GM04504 (cell line): ENCODE data around the gene ARHGAP15.

Experiments used
- DNase-seq: peaks from one replicate; pipeline ENCODE4 v3.0.0-alpha.2; 2012; ENCODE audit warnings: low read depth

Gene ARHGAP15

DNA sequence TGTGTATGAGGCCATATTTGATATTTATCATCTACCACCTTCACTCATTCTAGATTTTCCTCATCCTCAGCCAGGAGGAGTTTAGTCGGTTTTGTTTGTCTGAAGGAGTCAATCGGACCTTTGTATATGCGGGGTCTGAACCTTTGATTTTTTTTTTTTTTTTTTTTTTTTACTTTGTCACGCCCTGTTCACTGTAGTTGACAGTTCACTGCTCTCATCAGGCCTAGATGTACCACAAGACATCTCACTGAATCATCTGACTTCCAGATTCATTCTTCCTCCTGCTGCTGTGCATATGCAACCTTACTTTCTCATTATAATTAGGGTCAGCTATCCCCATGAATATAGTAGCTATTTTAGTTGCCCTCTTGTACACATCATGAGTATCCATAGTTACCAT is 133.2 kb downstream of the ARHGAP15 start:
- no peak for DNase-seq

DNA sequence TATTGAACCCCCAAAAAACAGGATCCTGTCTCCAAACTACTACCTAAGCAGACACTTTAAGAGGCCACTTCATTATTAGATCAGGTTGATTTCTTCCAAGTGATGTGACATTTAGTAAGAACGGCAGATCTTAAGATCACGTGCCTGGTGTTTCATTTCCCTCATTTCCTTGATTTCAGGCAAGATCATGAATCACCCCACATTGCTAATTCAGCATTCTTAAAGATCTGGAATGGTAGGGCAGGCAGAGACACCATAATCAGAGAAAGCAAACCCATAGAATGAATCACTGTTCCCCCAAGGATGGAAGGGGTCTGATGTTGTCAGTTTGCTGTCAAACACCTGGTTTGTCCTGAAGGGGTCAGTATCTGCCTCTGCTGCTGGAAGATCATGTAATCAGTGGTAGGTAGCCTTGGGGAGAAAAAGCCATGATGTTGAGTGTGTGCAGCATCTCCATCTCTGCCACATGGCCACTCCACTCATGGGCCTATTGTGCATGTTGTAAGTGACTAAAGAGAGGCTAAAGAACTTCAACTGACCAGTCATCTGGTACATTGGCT is 133.9 kb downstream of the ARHGAP15 start:
- DNase-seq, result no peak

DNA sequence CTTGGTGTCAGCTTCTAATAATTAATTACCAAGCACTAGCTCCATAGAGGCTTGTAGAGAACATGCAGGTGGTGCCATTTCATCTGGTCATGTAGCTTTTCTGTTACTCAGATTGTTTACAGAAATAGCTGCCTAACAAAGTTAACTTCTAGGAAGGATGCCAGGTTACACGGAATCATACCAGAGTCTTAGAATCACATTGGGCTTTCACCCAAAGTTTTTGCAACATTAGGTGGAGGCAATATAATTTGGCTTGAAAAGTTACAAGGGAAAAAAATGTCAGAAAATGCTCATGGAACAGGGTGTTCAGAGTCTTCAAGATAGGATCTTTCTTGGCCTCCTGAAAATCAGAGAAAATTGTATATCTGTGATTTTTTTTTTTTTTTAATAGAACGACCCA is 135.6 kb downstream of the ARHGAP15 start:
- peak; percentile 78 for DNase-seq

DNA sequence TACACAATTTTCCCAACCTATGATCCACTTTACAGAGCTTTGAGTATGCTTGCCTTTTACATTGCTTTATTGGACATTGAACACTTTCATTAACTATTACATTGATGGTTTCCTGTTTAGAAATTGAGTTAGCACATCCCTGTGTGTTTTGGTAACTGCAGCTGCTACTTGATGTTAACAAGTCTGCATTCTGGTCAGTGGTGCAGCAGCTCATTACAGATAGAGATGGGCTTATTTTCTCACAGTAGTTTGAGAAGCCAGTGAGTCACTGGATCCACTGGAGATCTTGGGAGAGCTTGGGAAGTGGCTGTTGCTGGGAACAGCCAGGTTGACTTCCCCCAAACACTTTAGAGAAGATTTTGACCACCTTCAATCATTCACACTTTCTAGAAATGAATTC is 150.5 kb downstream of the ARHGAP15 start:
- no peak for DNase-seq

DNA sequence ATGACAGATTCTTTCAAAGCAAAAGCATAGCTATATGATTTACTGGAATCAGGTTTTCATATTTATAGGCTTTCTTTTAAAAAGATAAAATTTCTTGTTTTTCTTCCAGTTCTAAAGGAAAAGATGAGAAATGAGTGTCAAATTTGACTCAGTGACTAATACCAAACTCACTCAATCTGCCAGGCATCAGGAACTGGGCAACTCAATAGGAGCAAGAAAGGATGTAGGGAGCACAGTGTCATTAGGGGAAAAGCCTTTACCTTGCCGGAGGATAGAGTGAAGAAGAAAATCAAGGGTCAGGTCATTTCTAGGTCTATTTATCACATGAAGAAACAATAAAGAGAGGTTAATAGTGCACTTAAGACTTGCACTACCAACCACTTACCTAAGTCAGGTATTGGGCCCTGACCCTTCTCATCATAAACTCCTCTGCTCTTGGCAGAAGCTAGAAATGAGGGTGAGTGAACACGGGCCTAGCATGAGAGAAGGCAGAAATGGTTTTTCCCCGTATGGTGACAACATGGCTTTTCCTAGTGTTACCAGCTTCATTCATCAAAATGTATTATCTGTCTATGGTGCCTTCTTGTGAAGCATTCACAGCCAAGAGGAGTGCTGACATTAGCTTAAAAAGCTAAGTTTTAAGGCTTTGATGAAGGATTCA is 151.0 kb downstream of the ARHGAP15 start:
- no peak for DNase-seq

DNA sequence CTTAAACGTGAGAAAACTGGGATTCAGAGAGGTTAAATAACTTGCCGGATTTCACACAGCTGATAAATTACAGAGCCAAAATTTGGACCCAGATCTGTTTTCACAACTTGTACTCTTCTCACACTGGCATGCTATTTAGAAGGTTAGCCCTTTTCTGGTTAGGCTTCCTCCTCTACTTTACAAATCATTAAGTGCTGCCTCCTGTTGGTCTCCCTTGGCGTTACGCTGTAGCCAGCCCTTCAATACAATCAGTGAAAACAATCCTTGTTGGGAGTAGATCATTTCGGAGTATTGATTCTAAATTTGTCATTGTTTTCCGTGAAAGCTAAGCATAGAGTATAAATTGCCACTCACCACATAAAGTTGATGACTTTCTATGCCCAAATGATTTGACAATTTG is 153.5 kb downstream of the ARHGAP15 start:
- no peak for DNase-seq

DNA sequence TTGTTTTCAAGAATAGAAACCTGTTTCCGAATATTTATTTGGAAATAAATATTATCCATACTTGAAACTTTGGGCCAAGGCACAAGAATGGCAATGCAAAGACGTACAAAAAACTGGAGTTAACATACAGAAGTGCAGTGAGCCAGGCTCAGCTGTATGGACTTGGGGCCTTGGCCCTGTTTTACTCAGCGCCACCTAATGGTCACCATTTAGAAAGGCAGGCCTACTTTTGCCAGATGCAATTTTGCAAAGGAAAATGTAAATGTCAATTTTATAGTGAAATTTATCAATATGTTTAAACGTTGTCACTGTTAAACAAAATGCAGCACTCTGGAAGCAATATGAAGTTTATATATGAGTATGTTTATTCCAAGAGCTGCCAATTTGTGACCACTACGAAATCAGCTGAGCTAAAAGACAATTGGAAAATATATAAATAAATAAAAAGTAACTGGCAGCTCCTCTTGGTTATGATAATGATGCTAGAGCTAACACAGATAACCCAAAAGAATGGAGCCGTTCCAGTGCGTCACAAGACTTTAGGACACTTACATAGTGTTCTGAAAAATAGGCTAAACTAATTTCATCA is 155.0 kb downstream of the ARHGAP15 start:
- no peak for DNase-seq

DNA sequence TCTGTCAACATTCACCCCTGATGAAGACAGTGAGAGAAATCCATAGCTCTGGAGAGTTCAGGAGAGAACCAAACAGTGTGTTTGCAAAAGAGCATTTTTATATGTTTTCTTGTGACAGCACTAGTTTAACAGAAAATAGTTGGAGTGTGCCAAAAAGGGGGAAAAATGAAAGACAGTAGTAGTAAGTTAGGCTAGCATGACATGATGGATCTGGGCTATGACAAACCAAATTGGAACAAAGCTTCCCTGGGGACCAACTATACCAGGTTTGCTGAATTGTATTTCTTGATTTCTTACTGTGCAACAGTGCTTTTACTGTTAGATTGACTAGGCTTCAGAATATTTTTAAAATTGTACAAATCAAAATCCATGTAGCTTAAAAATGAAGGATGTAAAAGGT is 159.8 kb downstream of the ARHGAP15 start:
- DNase-seq, result no peak

DNA sequence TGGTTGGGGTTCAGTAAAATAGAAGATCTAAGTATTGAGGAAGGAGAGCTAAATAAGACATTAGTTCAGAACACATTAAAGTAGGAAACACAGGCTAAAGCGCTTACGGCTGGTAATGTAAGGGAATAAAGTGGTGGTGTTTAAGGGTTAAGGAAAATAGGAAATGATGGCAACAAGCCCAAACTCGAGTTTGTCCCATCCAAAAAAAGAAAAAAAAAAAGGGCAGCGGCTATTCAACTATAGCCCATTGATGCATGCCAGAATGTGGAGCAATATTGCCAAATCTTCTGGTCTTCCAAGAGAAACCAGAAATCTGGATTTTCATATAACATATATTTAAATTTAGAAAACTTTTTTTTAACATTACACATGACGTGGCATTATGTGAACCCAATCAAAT is 161.0 kb downstream of the ARHGAP15 start:
- DNase-seq, result no peak

DNA sequence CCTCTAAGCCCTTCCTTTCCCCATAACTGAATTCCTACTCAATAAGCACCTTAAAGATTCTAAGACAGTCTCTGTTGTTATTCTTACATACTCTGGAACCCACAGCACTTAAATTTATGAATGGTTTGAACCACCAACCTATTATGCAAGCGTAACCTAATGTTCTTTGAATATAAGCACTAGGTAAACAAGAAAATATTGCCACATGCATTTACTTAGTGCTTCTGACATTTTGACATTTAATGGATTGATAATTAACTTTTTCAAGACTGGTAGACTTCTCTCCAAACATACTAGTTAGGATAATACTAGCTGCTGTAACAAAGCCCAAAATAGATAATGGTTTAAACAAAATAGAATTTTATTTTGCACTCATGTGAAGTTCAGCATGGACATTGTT is 164.8 kb downstream of the ARHGAP15 start:
- DNase-seq, result no peak

DNA sequence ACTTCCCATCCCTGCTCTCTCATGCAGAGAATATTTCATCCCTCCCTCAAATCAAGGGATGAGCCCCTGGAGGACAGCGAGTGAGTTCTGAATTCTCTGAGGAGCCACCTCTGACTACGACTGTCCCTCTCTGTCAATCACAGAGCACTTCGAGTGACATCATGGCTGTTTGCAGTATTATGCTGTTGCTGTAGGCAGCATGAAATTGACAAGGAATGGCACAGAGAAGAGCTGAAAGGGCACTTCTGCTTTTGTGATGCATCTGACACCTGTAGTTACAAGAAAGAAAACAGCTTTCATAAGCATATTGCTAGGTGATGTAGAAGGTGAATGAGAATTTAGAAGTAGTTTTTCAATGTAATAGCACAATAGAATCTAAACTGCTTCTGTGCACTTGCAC is 166.9 kb downstream of the ARHGAP15 start:
- DNase-seq, result no peak

DNA sequence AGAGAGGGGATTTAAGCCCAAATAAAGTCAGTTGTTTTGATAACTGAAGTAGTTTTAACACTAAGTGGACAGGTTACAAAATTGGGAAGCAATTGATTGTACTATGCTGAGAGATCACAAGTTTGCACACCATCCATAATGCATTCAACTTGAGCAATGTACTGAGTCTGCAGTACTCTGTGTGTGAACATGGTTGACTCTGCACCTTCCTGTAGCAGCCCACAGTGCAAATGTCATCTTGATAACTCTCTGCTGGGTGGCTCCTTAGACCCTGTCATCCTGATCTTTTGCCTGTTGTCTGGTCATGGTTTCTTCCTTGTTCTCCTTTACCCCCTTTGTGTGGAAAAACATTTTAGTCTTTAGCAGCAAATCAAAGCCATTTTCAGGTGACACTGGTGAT is 168.0 kb downstream of the ARHGAP15 start:
- DNase-seq, result no peak

DNA sequence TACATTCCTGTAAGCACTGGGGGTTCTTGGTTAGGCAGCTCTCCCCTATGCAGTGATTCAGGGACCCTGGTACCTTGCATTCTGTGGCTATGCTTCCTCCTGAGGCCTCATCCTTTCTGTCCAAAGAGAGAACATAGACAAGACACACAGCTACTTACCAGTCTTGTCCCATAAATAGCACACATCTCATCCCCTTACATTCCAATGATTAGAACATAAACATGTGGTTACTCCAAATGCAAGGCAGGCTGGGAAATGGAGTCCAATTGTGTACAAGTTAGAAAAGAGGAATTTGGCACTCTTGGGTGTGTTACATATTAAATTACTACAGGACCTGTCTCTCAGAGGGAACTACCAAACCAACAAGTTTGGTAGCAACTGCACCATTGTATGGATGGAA is 171.3 kb downstream of the ARHGAP15 start:
- no peak for DNase-seq

DNA sequence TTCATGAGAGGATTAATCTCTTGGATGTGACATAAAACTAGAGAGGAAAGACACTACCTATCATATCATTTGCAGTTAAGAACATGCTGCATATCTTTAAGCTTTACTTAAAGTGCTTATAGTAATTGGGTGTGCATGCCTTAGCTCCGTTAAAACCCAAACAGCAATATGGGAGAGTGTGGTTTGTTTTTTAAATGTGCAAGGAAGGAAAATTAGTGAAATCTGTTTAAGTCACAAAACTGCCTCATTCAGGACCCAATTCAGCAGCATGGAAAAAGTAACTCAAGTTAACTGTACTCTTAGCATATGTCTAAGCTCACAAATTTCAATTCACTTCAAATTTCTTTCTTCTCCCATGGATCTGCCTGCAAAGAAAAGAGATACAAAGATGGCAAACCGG is 182.2 kb downstream of the ARHGAP15 start:
- DNase-seq, result no peak

DNA sequence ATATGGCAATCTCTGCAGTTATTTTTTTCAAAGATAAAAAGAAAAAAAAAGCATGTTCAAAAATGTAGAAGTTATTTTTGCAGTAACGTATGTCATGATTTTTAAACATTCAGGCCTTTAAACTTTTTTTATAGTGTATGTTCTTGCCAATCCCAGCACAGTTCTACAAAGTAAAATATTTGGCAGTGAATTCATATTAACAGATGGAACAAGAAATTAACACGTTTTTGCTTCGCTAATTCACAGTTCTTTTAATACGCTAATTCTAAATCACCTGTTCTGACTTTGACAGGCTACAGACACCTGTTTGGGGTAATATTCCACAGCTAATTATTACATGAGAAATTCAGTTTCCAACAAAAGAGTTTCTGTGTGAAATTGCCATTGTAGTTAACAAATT is 183.2 kb downstream of the ARHGAP15 start:
- DNase-seq, result no peak

DNA sequence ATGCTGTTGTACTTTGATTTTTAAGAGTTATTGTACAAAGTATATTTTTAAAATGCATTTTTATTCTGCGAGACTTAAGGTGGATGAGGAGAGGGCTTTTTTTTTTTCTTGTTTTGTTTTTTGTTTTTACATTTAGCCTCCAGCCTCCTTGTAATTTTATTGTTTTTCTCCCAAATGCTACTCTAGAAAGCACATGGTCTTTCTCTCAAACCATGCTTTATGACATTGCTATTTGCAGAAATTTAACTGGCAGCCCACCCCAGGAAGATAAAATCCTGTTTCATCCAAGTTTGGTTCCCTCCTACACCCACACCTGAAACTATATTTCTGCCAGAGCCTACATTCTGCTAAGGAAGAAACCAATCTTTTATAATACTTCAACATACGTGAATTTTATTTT is 184.6 kb downstream of the ARHGAP15 start:
- DNase-seq, result no peak

DNA sequence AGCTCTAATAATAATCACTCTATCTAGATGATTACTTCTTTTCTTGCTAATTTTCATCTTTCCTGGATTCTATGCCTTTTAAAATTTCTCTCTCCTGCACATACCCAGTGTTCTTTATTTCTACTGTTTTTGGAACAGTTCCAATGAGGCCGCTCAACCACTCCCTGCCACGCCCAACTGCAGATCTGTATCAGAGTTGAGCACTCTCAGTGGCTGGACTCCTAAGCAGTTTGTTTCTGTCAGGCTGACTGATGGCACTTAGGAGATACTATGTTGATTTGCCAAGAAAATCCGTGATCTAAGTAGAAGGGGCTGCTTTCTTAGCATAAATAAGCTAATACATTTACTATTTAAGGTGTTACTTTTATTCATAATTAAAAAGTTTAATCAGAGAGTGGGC is 192.8 kb downstream of the ARHGAP15 start:
- DNase-seq, result no peak

DNA sequence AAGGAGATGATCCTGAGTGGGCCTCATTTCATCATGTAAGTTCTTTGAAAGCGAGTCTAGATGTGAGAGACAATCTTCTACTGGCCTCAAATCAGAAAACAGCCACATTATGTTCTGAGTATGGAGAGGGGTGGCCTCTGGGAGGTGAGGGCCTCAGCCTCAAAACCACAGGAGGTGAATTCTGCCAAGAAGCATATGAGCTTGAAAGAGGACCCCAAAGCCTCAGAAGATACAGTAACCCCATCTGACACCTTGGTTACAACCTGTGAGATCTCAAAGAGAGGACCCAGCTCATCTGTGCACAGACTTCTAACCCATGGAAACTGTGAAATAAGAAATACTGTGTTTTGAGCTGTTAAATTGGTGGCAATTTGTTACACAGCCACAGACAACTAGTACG is 200.1 kb downstream of the ARHGAP15 start:
- DNase-seq, result no peak

DNA sequence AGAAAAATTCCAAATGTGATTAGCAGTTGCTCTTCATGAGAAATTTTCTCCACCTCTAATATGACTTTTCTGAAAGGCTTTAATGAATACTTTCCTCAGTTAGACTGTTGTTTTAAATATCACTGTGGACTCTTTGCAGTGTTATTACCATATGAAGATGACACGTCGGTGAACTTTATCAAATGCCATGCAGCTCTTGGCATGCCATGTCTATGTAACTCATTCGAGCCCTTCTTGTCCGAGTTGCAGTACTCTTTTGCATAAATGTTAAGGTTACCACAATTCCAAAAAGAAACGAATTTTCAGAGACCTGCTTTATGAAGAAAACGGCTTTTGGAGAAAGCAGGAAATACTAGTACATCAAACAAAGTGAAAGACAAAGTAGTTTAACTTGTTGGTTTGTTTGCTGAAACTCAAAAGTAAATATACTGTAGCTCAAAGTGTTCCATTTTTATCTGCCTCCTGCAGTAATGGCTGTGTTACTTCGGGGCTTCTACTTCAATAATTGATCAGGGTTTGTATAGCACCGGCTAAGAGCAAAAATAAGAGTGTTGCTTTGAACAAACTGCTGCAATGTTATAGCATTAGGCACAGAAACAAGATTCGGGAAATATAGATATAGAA is 204.1 kb downstream of the ARHGAP15 start:
- DNase-seq, result no peak

DNA sequence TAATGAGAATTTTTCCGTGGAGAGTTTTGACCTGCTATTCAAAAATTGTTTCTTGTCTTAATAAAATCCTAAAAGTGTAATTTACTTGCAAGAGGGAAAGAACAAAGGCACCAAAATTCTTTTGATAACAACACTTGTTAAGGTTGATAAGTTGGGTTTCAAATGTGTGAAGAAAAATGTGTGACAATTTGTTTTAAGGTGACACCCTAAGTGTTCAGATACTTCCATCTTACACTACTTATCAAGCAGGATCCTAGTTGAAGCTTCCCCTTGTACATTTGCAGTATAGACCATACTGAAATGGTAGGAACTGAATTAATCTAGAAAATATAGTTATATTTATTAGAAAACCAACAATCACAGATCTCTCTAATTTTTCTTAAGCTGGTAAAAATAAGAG is 204.6 kb downstream of the ARHGAP15 start:
- no peak for DNase-seq

DNA sequence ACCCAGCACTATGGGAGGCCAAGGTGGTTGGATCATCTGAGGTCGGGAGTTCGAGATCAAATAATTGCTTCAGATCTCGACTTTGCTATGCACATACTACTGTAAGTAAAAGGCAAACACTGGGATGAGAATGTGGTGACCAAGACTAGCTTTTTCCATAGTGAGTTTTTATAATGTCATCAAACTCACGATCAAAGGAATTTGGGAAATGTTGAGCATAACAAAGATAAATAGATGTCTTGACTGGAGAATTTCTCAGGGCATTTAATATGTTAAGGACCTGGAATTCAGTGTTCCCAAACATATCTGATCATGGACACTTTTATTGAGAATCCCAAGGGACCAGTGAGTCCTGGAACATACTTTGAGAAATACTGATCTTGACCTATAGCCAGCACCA is 205.6 kb downstream of the ARHGAP15 start:
- DNase-seq, result no peak

DNA sequence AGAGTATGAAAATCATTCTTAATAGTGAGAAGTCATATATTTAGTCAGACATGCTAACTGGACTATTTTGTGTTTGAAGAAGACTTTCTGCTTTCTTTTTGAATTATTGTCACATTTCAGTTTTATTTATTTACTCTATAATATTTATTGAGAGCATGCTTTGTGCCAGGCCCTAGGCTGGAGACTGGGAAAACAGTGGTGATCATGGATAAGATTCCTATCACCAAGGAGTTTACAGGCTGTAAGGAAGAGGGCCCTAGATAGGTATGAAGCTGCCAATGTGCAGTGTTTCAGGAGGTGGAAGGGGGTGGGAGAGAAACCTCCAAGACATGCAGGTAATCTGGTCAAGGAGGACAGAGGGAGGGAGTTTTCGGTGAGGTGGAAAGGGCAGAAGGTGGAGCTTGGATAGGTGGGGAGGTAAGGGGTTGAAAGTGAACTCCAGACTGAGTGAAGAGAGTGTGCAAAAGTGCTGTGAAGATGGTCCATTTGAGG is 207.5 kb downstream of the ARHGAP15 start:
- no peak for DNase-seq

DNA sequence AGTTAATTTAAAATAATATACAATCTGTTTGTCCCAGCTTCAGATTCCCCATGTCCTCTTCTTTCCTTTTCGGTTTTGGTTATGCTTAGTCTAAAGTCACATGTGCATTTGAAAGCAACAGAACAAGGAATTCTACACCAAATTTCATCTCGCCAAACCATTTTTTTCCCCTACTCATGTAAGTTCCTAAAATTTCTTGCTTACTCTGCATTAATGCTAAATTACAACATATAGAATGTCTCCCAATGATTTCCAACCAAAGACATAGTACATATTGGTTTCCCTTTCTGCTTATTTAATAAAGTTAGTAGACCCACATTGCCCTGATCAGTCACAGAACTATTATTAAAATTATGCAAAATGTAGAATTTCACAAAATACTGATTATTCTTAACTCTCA is 212.3 kb downstream of the ARHGAP15 start:
- DNase-seq, result no peak
